ENCODE data around the gene CMTM3. TPM values are rescaled to one million over a fixed set of nuclear protein-coding genes. Genes with fewer than 3 reads are reported as not detected.

CMTM3 gene
- total and polyA plus RNA-seq, 10 donors = 16.2 to 53.1 (median 39.1) TPM

- no peak overlapping the region for H3K4me3 ChIP-seq
- WGBS, 5 donors = 88 to 93% (median 90%) methylated on average over 4 of the region's 4 CpGs
- TF ChIP-seq CTCF (IDR thresholded peaks at IDR 0.05 in 8 of 11, conservative IDR thresholded peaks at IDR 0.05 in 3 of 11) = no peak
- no peak for TF ChIP-seq POLR2AphosphoS5 (IDR thresholded peaks at IDR 0.05)
- no peak for TF ChIP-seq POLR2A (IDR thresholded peaks at IDR 0.05)
- no peak for DNase-seq
- no peaks in the 10 kb centered on the region for H3K9me3 ChIP-seq
- intact Hi-C loops (cut with DNase I; ENCODE audit: low total_unique reads) = no loop called here
- no peak overlapping the region for H3K27ac ChIP-seq
- no peaks in the 10 kb centered on the region for H3K36me3 ChIP-seq
- H3K27me3 ChIP-seq (replicated peaks in 1 of 7) = peaks cover 0 to 34% (median 19%) of the 10 kb centered on the region in 7 donors
- H3K4me1 ChIP-seq = peaks cover 0 to 33% (median 22%) of the 10 kb centered on the region in 6 donors
These were observed 23.8 kb upstream of the CMTM3 start for GRCh38 chr16:66580605-66581209.

GRCh38 chr16:66581246-66581952 lies 23.1 kb upstream of the CMTM3 start:
- no peaks in the 10 kb centered on the region for H3K9me3 ChIP-seq
- intact Hi-C loops (cut with DNase I; ENCODE audit: low total_unique reads) = no loop called here
- 61 to 89% (median 85%) methylated on average over 3 of the region's 3 CpGs for WGBS, 5 donors

GRCh38 chr16:66585481-66586239 lies 18.8 kb upstream of the CMTM3 start:
- WGBS, 5 donors = 21 to 40% (median 34%) methylated on average over 10 of the region's 10 CpGs
- Histone ChIP-seq H3K4me3 (peak overlapping the region in 1 of 8 donors; percentile 29), H3K4me1 (peaks cover 0 to 57% (median 42%) of the 10 kb centered on the region in 6 donors), H3K9me3 (no peaks in the 10 kb centered on the region), H3K27me3 (replicated peaks in 1 of 7) (no peaks in the 10 kb centered on the region), H3K27ac (peak overlapping the region in 6 of 8 donors; percentile 35 to 86 (median 62)), H3K36me3 (no peaks in the 10 kb centered on the region)
- TF ChIP-seq POLR2A (IDR thresholded peaks at IDR 0.05) (no peak), CTCF (IDR thresholded peaks at IDR 0.05 in 8 of 11, conservative IDR thresholded peaks at IDR 0.05 in 3 of 11) (no peak), POLR2AphosphoS5 (IDR thresholded peaks at IDR 0.05) (peak in 2 of 3 donors; percentile 13 to 69)
- intact Hi-C loops (cut with DNase I; ENCODE audit: low total_unique reads) = no loop called here
- no peak for DNase-seq

More at GRCh38 chr16:66581246-66581952, 23.1 kb upstream of the CMTM3 start:
- Histone ChIP-seq H3K27me3 (replicated peaks in 1 of 7) (peaks cover 0 to 32% (median 19%) of the 10 kb centered on the region in 7 donors), H3K36me3 (no peaks in the 10 kb centered on the region), H3K4me1 (peaks cover 0 to 40% (median 27%) of the 10 kb centered on the region in 6 donors), H3K4me3 (no peak overlapping the region), H3K27ac (no peak overlapping the region)
- no peak for DNase-seq
- TF ChIP-seq CTCF (IDR thresholded peaks at IDR 0.05 in 8 of 11, conservative IDR thresholded peaks at IDR 0.05 in 3 of 11) (no peak), POLR2A (IDR thresholded peaks at IDR 0.05) (no peak), POLR2AphosphoS5 (IDR thresholded peaks at IDR 0.05) (no peak)
